ENCODE measurements around the gene CRABP1. TPM values are rescaled to one million over a fixed set of nuclear protein-coding genes. Genes with fewer than 3 reads are reported as not detected.

Gene CRABP1
- total RNA-seq, 3 donors from 2014 or later (not counting 1 experiment from before 2014, with no cell fraction given): not detected

- no peak overlapping the region for H3K27ac ChIP-seq (ENCODE audit: low read length)
- no peak overlapping the region for H3K4me3 ChIP-seq (ENCODE audit: low read length)
- no peaks in the 10 kb centered on the region for H3K9me3 ChIP-seq (ENCODE audit: control insufficient read depth, insufficient read depth, low read length)
- ATAC-seq (no peak), DNase-seq (no peak)
- TF ChIP-seq CTCF (IDR thresholded peaks at IDR 0.05): no peak
- H3K27me3 Mint-ChIP-seq (ENCODE audit: low read depth in 2 of 2): peaks cover 19 to 23% of the 10 kb centered on the region in 2 donors
- intact Hi-C loops (cut with micrococcal nuclease): no loop called here
- no peaks in the 10 kb centered on the region for H3K4me1 Mint-ChIP-seq
- peaks cover 19% of the 10 kb centered on the region for H3K27me3 ChIP-seq (ENCODE audit: control insufficient read depth, insufficient read depth, low read length)
- WGBS (ENCODE audit: insufficient coverage): 11% methylated on average over 53 of the region's 53 CpGs
- no peak overlapping the region for H3K4me3 Mint-ChIP-seq
- peaks cover 4% of the 10 kb centered on the region for H3K4me1 ChIP-seq (ENCODE audit: control insufficient read depth, insufficient read depth, low read length)
- no peaks in the 10 kb centered on the region for H3K36me3 ChIP-seq (ENCODE audit: control insufficient read depth, insufficient read depth, low read length)
- H3K36me3 Mint-ChIP-seq: no peaks in the 10 kb centered on the region
- H3K9me3 Mint-ChIP-seq: no peaks in the 10 kb centered on the region
- no peak overlapping the region for H3K27ac Mint-ChIP-seq
These were observed 1.2 kb downstream of the CRABP1 start for GRCh38 chr15:78341057-78341987.

- no peaks in the 10 kb centered on the region for H3K36me3 ChIP-seq (ENCODE audit: control insufficient read depth, insufficient read depth, low read length)
- intact Hi-C loops (cut with micrococcal nuclease): no loop called here
- Mint-ChIP-seq H3K4me3 (no peak overlapping the region), H3K27ac (no peak overlapping the region), H3K27me3 (ENCODE audit: low read depth in 2 of 2) (peaks cover 19 to 23% of the 10 kb centered on the region in 2 donors), H3K9me3 (no peaks in the 10 kb centered on the region), H3K4me1 (no peaks in the 10 kb centered on the region), H3K36me3 (no peaks in the 10 kb centered on the region)
- DNase-seq (no peak), ATAC-seq (no peak)
- H3K27ac ChIP-seq (ENCODE audit: low read length): no peak overlapping the region
- H3K27me3 ChIP-seq (ENCODE audit: control insufficient read depth, insufficient read depth, low read length): peaks cover 19% of the 10 kb centered on the region
- 68% methylated on average over 4 of the region's 5 CpGs for WGBS (ENCODE audit: insufficient coverage)
- H3K4me3 ChIP-seq (ENCODE audit: low read length): no peak overlapping the region
- peaks cover 4% of the 10 kb centered on the region for H3K4me1 ChIP-seq (ENCODE audit: control insufficient read depth, insufficient read depth, low read length)
- no peak for TF ChIP-seq CTCF (IDR thresholded peaks at IDR 0.05)
- no peaks in the 10 kb centered on the region for H3K9me3 ChIP-seq (ENCODE audit: control insufficient read depth, insufficient read depth, low read length)
These were observed 1.9 kb downstream of the CRABP1 start for GRCh38 chr15:78342021-78342420.

GRCh38 chr15:78343276-78344060 is 3.3 kb downstream of the CRABP1 start:
- peaks cover 19% of the 10 kb centered on the region in 2 donors for H3K27me3 Mint-ChIP-seq (ENCODE audit: low read depth in 2 of 2)
- intact Hi-C loops (cut with micrococcal nuclease): no loop called here
- WGBS (ENCODE audit: insufficient coverage): 87% methylated on average over 12 of the region's 12 CpGs

More at GRCh38 chr15:78343276-78344060, 3.3 kb downstream of the CRABP1 start:
- H3K4me3 ChIP-seq (ENCODE audit: low read length): no peak overlapping the region
- DNase-seq: no peak
- Mint-ChIP-seq H3K27ac (no peak overlapping the region), H3K9me3 (no peaks in the 10 kb centered on the region), H3K36me3 (no peaks in the 10 kb centered on the region), H3K4me3 (no peak overlapping the region), H3K4me1 (no peaks in the 10 kb centered on the region)
- TF ChIP-seq CTCF (IDR thresholded peaks at IDR 0.05): no peak
- ATAC-seq: no peak
- H3K4me1 ChIP-seq (ENCODE audit: control insufficient read depth, insufficient read depth, low read length): peaks cover 4% of the 10 kb centered on the region
- H3K36me3 ChIP-seq (ENCODE audit: control insufficient read depth, insufficient read depth, low read length): no peaks in the 10 kb centered on the region
- no peaks in the 10 kb centered on the region for H3K9me3 ChIP-seq (ENCODE audit: control insufficient read depth, insufficient read depth, low read length)
- H3K27me3 ChIP-seq (ENCODE audit: control insufficient read depth, insufficient read depth, low read length): peaks cover 19% of the 10 kb centered on the region
- no peak overlapping the region for H3K27ac ChIP-seq (ENCODE audit: low read length)
